ENCODE results near the gene TSPAN3. TPM values are rescaled to one million over a fixed set of nuclear protein-coding genes. Genes with fewer than 3 reads are reported as not detected.

TSPAN3 gene
- total RNA-seq, 1 donor from 2014 or later, result 288 TPM

DNA sequence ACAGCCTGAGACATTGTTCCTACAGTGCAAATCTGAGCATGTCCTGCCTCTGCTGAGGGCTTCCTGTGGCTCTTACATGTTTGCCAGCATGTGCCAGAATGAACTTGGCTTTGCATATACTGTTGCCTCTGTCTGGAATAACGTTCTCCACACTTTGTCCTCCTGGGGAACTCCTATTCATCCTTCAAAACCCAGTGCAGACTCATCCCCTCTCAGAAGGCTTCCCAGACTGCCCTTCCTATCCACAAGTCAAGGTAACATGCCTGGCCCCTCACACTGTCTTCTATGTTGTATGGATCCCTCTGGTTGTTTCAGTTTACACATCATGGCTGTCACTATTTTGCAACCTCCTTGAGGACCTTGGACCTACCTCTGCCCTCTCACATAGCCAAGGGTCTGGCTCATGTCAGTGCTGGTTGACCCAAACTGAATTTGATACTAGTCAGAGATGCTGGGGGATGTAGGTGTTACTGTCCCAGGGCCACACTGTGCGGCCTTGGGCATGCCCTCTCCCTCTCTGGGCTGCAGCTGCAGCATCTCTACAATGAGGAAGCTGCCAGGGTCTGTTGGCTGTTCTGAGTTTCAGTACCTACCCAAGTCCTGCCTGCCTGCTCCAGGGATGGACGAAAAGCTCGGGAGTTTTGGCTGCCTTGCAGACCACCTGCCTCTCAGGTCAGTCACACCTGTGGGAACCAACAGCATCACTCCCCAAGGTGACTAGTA lies 29.0 kb upstream of the TSPAN3 start:
- H3K4me3 Mint-ChIP-seq, result no peak overlapping the region
- H3K9me3 Mint-ChIP-seq, result no peaks in the 10 kb centered on the region
- no peak for DNase-seq (ENCODE audit: extremely low spot score, unreplicated experiment)
- H3K27me3 Mint-ChIP-seq, result peaks cover 4% of the 10 kb centered on the region
- TF ChIP-seq, protein P1, sequence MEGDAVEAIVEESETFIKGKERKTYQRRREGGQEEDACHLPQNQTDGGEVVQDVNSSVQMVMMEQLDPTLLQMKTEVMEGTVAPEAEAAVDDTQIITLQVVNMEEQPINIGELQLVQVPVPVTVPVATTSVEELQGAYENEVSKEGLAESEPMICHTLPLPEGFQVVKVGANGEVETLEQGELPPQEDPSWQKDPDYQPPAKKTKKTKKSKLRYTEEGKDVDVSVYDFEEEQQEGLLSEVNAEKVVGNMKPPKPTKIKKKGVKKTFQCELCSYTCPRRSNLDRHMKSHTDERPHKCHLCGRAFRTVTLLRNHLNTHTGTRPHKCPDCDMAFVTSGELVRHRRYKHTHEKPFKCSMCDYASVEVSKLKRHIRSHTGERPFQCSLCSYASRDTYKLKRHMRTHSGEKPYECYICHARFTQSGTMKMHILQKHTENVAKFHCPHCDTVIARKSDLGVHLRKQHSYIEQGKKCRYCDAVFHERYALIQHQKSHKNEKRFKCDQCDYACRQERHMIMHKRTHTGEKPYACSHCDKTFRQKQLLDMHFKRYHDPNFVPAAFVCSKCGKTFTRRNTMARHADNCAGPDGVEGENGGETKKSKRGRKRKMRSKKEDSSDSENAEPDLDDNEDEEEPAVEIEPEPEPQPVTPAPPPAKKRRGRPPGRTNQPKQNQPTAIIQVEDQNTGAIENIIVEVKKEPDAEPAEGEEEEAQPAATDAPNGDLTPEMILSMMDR (conservative IDR thresholded peaks at IDR 0.05), result no peak
- H3K27ac Mint-ChIP-seq, result no peak overlapping the region
- H3K36me3 Mint-ChIP-seq, result no peaks in the 10 kb centered on the region
- H3K4me1 Mint-ChIP-seq (ENCODE audit: unreplicated experiment), result peaks cover 29% of the 10 kb centered on the region

DNA sequence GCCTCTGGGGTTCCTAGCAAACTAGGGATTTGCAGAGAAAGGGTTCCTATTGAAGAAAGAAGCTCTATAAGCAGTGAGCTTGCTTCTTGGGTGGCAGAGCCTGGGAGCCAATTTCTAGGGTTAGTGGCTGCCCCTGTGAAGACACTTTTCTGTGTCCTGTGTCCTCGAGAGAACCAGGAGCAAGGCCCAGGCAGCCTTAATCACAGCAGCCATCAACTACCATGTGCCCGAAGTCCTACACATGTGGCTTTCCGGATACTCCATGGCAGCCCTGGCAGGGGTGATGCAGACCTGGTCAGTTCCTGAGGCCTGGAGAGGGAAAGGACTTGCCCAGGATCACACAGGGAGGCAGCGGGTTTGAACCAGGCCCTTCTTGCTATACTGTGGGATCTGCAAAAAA lies 27.7 kb upstream of the TSPAN3 start:
- Mint-ChIP-seq H3K4me3 (no peak overlapping the region), H3K27me3 (peaks cover 4% of the 10 kb centered on the region), H3K4me1 (ENCODE audit: unreplicated experiment) (peaks cover 25% of the 10 kb centered on the region), H3K9me3 (no peaks in the 10 kb centered on the region), H3K36me3 (no peaks in the 10 kb centered on the region), H3K27ac (no peak overlapping the region)
- no peak for DNase-seq (ENCODE audit: extremely low spot score, unreplicated experiment)
- TF ChIP-seq, protein P1 (conservative IDR thresholded peaks at IDR 0.05), result no peak

DNA sequence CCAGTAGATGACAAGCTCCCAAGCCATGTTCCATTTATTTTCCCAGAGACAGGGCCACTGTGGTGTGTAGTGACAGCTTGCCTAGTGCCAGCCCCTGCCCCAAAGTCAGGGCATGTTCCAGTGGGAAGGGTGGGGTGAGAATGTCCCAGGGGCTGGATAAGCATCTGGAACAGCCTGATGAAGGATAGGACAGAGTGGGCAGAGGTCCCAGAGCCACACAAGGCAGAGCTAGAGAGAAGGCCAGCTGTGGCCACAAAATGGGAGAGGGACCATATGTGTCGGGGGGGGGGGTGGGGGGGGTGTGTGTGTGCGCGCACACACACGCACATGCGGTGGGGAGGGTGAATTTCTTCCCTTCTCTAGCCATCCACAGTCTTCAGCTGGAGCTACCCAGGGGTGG lies 27.0 kb upstream of the TSPAN3 start:
- H3K36me3 Mint-ChIP-seq, result no peaks in the 10 kb centered on the region
- no peak overlapping the region for H3K4me3 Mint-ChIP-seq
- H3K27ac Mint-ChIP-seq, result no peak overlapping the region
- peaks cover 4% of the 10 kb centered on the region for H3K27me3 Mint-ChIP-seq
- TF ChIP-seq, protein P1 (conservative IDR thresholded peaks at IDR 0.05), result no peak
- H3K4me1 Mint-ChIP-seq (ENCODE audit: unreplicated experiment), result peaks cover 25% of the 10 kb centered on the region
- H3K9me3 Mint-ChIP-seq, result no peaks in the 10 kb centered on the region
- no peak for DNase-seq (ENCODE audit: extremely low spot score, unreplicated experiment)

DNA sequence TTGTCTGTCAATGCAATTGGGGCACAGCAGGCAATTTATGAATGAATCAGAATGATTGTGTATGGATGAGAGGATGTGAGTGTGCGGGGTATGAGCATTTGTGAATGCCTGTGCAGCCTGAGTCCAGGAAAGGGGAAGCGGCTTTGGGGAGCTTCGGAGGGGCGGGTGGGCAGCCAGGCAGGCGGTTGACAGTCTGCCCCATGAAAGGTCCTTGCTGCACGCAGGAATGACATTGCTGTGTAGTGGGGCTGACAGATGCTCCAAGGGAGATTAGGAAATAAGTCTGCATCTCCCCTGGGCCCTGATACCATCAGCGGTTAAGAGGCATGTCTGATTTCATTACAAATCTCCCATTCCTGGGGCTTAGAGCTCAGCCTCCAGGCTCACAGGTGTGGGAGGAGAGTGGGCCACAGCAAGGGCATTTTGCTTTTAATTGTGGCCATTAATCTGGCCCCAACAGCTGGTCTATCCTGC lies 26.4 kb upstream of the TSPAN3 start:
- Mint-ChIP-seq H3K4me3 (peak overlapping the region; percentile 53), H3K4me1 (ENCODE audit: unreplicated experiment) (peaks cover 25% of the 10 kb centered on the region), H3K27ac (peak overlapping the region; percentile 96), H3K27me3 (peaks cover 4% of the 10 kb centered on the region), H3K36me3 (no peaks in the 10 kb centered on the region), H3K9me3 (no peaks in the 10 kb centered on the region)
- no peak for DNase-seq (ENCODE audit: extremely low spot score, unreplicated experiment)
- TF ChIP-seq, protein P1 (conservative IDR thresholded peaks at IDR 0.05), result no peak

DNA sequence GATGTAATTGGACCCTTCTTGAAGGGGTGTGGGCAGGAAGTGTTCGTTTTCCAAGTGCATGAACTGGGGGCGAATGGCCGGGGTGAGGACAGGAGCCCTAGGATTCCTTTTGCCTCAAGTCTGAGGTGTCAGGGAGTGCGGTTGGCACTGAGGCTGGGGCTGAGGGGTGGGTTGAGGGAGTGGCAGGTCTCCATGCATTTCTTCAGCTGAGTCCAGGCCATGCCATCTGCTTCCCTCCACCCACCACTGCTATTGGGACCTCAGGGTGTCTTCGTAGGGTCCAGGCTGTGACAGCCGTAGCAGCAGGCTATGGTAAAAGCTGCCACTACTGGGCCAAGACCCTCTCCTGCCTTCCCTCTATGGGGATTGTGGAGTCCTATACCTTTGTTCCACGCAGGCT lies 25.6 kb upstream of the TSPAN3 start:
- no peaks in the 10 kb centered on the region for H3K9me3 Mint-ChIP-seq
- TF ChIP-seq, protein P1 (conservative IDR thresholded peaks at IDR 0.05), result no peak
- H3K27ac Mint-ChIP-seq, result peak overlapping the region; percentile 96
- peaks cover 4% of the 10 kb centered on the region for H3K27me3 Mint-ChIP-seq
- peak overlapping the region; percentile 53 for H3K4me3 Mint-ChIP-seq
- no peak for DNase-seq (ENCODE audit: extremely low spot score, unreplicated experiment)
- H3K36me3 Mint-ChIP-seq, result no peaks in the 10 kb centered on the region
- peaks cover 25% of the 10 kb centered on the region for H3K4me1 Mint-ChIP-seq (ENCODE audit: unreplicated experiment)
